T47D (cell line): ENCODE results near the gene ADAM30.
A peak's percentile ranks its signal among the peaks of the same experiment; 100 is the strongest.

Experiments used
- DNase-seq, 2 experiments: peaks; one replicate each; pipeline versions ENCODE4 v3.0.0 to v3.0.0-alpha.2; 2011 to 2012; ENCODE audit warnings: low read depth in 1 of 2, low spot score in 1 of 2
- JUND ChIP-seq: IDR thresholded peaks from 2 replicates; pipeline ENCODE4 v1.6.1; 2012; ENCODE audit warnings: low read depth
- in situ Hi-C: cut with HindIII; loops from 2 replicates; pipeline ENCODE4 v1.10.0; 2016; ENCODE audit warnings: low sequenced_read_pairs, low pct_unique_long_range_greater_than_20kb

The ADAM30 gene

GRCh38 chr1:119898981-119899720, 2.8 kb upstream of the ADAM30 start:
- no peak for TF ChIP-seq JUND
- no peak for DNase-seq
- in situ Hi-C loops, result no loop called here

GRCh38 chr1:119898530-119898929, 2.2 kb upstream of the ADAM30 start:
- in situ Hi-C loops, result no loop called here
- TF ChIP-seq JUND, result no peak
- no peak for DNase-seq

GRCh38 chr1:119895102-119895501, 1.2 kb downstream of the ADAM30 start:
- in situ Hi-C loops, result no loop called here
- DNase-seq, result no peak
- TF ChIP-seq JUND, result no peak

GRCh38 chr1:119893827-119894700, 2.3 kb downstream of the ADAM30 start:
- in situ Hi-C loops, result no loop called here
- no peak for TF ChIP-seq JUND

DNA sequence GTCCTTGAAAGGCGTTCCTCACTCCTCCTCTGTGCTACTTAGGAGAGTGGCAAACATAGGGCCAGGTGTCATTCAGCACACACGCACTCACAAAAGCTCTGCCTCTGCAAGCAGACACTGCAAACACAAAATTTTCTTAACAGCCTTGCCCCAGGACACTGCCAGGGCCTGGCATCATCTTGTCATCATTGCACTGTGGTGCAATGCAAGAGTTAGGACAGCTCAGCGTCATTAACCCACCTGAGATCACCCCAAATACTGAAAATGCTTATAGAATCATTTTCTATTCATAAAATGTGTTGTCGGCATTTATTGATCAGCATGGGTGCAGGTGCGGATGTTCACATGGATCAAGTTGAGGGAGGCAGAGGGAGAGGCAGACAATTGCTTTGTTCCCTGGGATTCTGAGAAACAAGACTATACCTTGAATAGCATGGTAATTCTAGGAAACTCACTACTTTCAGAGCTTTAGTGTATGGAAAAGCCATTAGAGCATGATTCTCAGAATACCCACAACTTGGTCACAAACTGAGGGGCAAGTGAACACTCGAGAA, 3.0 kb downstream of the ADAM30 start:
- no peak for TF ChIP-seq JUND
- in situ Hi-C loops, result no loop called here
- peak in 1 of 2 experiments; percentile 54 for DNase-seq

More at GRCh38 chr1:119893827-119894700, 2.3 kb downstream of the ADAM30 start:
- DNase-seq, result peak in 1 of 2 experiments; percentile 22

DNA sequence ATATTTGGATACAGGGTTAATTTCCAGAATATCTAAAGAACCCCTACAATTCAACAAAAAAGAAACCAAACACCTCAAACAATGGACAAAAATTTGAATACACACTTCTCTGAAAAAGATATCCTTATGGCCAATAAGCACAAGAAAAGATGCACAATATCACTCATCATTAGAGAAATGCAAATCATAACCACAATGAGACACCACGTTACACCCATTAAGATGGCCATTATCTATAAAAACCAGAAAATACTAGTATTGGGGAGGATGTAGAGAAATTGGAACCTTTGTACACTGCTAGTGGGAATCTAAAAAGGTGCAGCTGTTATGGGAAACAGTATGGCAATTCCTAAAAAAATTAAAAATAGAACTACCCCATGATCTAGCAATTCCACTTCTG, 4.9 kb downstream of the ADAM30 start:
- in situ Hi-C loops, result no loop called here
- TF ChIP-seq JUND, result no peak
- no peak for DNase-seq

- no peak for TF ChIP-seq JUND
- no peak for DNase-seq
- in situ Hi-C loops, result no loop called here
Observed at GRCh38 chr1:119888476-119888875, 7.8 kb downstream of the ADAM30 start.

DNA sequence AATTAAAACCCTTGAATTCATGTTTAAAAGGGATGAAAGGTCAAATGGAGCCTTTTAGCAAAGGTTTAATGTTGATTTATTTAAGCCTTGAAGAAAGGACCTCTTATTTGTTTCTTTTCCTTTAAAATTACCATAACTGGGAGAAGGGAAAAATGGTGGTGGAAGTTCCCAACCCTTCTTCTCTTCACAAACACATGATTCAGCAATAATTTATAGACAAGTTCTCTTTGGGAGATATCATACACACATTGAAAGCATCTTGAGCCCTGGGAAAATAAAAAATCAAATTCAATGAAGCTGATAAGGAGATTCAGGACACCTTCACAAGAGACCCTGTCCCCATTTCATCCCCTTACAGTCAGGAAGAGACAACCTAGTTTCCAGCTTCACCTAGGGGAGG, 8.9 kb downstream of the ADAM30 start:
- no peak for DNase-seq
- TF ChIP-seq JUND, result no peak
- in situ Hi-C loops, result no loop called here

DNA sequence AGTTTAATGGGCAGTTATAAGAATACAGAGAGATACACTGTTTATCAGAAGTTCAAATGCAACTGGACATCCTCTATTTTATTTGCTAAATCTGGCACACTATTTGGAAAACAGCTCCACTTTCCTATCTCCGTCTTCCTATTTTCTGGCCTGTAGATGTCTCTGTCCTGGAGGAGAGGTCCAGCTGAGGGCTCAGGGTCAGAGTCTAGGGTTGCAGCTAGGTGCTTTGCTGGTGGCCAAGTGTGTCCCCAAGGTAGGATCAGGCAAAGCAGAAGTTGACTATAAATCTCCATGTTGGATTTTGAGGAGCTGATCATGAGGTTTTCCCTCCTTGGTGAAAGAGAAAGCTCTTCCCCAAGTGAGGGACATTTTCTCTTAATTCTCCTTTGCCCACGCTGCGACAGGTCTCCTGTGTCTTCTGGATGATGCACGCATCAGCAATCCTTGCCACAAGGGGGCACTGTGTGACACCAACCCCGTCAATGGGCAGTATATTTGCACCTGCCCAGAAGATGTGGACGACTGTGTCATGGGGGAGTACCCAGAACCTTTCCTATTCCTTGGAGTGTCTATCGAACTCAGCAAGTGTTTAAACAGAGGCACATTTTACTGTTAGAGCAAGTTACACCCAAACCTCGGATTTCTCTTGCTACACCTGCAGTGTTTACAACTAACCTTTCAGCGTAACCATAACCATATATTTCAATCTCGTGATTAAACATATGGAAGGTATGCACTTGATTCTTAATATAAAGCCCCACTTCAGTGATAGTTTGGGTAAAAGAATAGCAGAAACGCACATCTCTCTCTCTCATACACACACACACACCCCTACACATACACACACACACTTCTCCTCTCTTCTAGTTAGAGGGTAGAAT, 10.2 kb downstream of the ADAM30 start:
- peak; percentile 15 to 72 for DNase-seq
- in situ Hi-C loops, result no loop called here
- TF ChIP-seq JUND, result no peak

GRCh38 chr1:119884711-119885110, 11.6 kb downstream of the ADAM30 start:
- TF ChIP-seq JUND, result no peak
- DNase-seq, result no peak
- in situ Hi-C loops, result no loop called here

DNA sequence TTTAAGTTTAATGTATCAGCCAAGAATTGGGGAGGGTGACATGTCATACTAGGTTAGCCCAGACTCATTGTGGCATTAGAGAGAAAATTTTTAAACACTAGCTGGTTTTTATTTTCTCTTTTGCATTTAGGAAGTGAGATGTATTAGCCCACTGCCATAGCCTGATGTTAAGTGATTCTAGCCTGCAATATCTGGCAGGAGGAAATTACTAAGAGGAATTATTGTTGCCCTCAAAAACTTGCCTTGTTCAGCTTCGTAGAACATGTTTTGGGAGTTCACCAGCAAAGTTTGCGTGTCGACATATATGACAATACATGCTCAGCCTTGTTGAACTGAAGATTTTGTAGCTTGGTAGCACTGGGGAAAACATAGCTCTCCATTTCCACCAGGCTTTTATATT, 12.5 kb downstream of the ADAM30 start:
- in situ Hi-C loops, result no loop called here
- no peak for TF ChIP-seq JUND
- DNase-seq, result no peak
